NCI-H446 (cell line): ENCODE results near the gene ICE2.

Source experiments
- DNase-seq, 2 experiments: peaks; one replicate each; lab custom pipeline; 2025; lab: John Stamatoyannopoulos, UW

The ICE2 gene

GRCh38 chr15:60478566-60479360 lies at the start of gene ICE2:
TSS of gene ICE2 (minus strand) at chr15:60479142. CDS start at chr15:60477977, 1,165 bp downstream.
- DNase-seq, result peak; percentile 91 to 92

GRCh38 chr15:60528530-60528929 lies 49.6 kb upstream of the ICE2 start:
- DNase-seq, result no peak

- no peak for DNase-seq
These were observed 48.5 kb upstream of the ICE2 start for GRCh38 chr15:60527456-60527855.

GRCh38 chr15:60526127-60526616 lies 47.2 kb upstream of the ICE2 start:
- DNase-seq, result no peak

- DNase-seq, result no peak
These were observed 46.5 kb upstream of the ICE2 start for GRCh38 chr15:60525341-60526039.

GRCh38 chr15:60523056-60523455 lies 44.1 kb upstream of the ICE2 start:
- DNase-seq, result no peak

GRCh38 chr15:60520825-60521368 lies 42.0 kb upstream of the ICE2 start:
- DNase-seq, result peak in 1 of 2 experiments; percentile 69

- DNase-seq, result no peak
These were observed 41.3 kb upstream of the ICE2 start for GRCh38 chr15:60520013-60520824.

GRCh38 chr15:60519218-60519617 lies 40.3 kb upstream of the ICE2 start:
- no peak for DNase-seq

- DNase-seq, result no peak
These were observed 39.6 kb upstream of the ICE2 start for GRCh38 chr15:60518511-60518910.

GRCh38 chr15:60514261-60514881 lies 35.4 kb upstream of the ICE2 start:
- DNase-seq, result no peak

- no peak for DNase-seq
These were observed 34.7 kb upstream of the ICE2 start for GRCh38 chr15:60513676-60514075.

- no peak for DNase-seq
These were observed 34.0 kb upstream of the ICE2 start for GRCh38 chr15:60512937-60513336.

GRCh38 chr15:60511351-60512031 lies 32.5 kb upstream of the ICE2 start:
- no peak for DNase-seq

- DNase-seq, result no peak
These were observed 31.1 kb upstream of the ICE2 start for GRCh38 chr15:60510006-60510405.

GRCh38 chr15:60509470-60509869 lies 30.5 kb upstream of the ICE2 start:
- DNase-seq, result no peak

- no peak for DNase-seq
These were observed 29.5 kb upstream of the ICE2 start for GRCh38 chr15:60508442-60508841.

GRCh38 chr15:60507596-60508424 lies 28.9 kb upstream of the ICE2 start:
- DNase-seq, result peak; percentile 12 to 53

GRCh38 chr15:60496853-60497252 lies 17.9 kb upstream of the ICE2 start:
- DNase-seq, result no peak

GRCh38 chr15:60494108-60494507 lies 15.2 kb upstream of the ICE2 start:
- DNase-seq, result no peak
